Fibroblast of skin of right biceps (primary cell): Measurements from ENCODE around the gene DNAJA4.
"Not testable (repeated sequence)": the region's sequence is repeated elsewhere in the genome, so short reads cannot be mapped to it uniquely, and the experiment has no call there.

Experiments used
- DNase-seq: peaks from one replicate; pipeline ENCODE4 v3.0.0-alpha.2; 2013

Gene DNAJA4

DNA sequence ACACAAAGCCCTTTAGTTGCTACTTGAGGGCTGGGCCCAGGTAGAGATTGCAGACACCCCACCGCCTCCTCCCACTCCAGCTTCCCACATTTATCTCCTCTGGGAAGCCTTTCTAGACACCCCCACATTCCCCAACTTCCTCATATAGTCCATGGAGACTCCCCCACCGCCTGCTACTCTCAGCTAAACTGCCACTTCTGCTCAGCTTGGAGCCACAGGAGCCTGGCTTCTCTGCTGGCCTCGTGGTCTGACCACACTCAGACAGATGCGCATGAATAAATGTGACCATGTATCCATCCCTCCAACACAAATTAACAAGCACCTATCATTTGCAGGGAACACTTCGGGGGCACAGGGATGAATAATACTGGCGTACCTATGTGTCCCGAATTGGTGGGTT lies 19.5 kb upstream of the DNAJA4 start:
- DNase-seq: no peak

DNA sequence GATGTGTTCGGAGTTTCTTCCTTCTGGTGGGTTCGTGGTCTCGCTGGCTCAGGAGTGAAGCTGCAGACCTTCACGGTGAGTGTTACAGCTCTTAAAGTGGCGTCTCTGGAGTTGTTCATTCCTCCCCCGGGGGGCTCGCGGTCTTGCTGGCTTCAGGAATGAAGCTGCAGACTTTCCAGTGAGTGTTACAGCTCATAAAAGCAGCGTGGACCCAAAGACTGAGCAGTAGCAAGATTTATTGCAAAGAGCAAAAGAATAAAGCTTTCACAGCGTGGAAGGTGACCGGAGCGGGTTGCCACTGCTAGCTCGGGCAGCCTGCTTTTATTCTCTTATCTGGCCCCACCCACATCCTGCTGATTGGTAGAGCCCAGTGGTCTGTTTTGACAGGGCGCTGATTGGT lies 19.0 kb upstream of the DNAJA4 start:
- not testable (repeated sequence) for DNase-seq

DNA sequence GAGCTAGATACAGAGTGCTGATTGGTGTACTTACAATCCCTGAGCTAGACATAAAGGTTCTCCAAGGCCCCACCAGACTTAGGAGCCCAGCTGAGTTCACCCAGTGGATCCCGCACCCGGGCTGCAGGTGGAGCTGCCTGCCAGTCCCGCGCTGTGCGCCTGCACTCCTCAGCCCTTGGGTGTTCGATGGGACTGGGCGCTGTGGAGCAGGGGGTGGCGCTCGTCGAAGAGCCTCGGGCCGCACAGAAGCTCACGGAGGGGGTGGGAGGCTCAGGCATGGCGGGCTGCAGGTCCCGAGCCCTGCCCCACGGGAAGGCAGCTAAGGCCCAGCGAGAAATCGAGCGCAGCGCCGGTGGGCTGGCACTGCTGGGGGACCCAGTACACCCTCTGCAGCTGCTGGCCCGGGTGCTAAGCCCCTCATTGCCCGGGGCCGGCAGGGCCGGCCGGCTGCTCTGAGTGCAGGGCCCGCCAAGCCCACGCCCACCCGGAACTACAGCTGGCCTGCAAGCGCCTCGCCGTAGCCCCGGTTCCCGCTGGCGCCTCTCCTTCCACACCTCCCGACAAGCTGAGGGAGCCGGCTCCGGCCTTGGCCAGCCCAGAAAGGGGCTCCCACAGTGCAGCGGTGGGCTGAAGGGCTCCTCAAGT lies 18.3 kb upstream of the DNAJA4 start:
- DNase-seq: not testable (repeated sequence)

DNA sequence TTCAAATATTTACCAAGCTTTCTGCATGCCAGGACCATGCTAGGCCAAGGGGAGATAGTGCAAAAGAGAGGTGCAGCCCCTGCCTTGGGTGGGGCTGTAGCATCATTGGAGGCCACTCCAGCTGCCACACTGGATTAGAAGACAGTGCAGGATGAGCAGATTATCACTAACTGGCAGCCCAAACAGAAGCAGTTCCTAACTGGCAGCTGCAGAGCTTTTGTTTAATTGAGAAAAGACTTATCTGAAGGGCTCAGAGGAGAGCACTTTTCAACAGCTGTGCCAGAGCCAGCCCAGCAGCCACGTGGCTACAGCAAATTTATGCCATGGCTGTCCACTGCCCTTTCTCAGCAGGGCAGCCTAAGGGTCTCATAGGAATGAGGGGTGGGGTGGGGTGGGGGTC lies 16.5 kb upstream of the DNAJA4 start:
- DNase-seq: no peak

DNA sequence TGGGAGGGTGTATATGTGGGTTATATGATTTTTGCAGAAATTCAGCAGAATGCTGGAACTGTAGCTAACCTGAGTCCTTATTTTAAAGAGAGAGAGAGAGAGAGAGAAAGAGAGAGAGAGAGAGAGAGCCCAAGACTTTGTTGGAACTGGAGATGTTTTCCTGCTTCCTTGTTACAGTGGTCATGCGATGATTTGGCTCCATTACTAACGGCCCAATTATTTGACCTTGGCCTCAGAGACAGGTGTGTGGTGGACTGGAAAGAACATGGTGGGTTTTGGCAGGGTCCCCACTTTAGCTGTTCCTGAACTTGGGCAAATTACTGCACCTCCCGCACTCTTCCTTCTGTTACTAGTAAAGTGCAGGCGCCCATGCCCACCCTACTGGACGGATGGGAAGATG lies 15.2 kb upstream of the DNAJA4 start:
- no peak for DNase-seq

DNA sequence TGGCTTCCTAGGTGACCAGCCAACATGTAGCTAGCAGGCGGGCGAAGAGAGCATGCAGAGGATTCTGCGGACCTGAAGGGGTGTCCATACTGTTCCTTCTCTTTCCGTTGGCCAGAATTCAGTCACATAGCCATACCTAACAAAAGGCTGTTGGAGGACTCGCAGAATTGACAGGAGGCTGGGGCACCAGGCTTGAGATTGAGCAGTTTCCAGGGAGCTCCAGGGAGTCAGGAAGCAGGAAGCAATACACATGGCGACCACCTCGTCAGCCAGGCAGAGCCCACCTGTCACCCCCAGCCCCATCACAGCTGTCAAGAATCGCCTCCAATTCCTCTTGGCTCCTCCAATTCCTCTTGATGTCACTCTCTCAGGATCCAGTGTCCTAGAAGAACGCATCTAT lies 13.2 kb upstream of the DNAJA4 start:
- no peak for DNase-seq

DNA sequence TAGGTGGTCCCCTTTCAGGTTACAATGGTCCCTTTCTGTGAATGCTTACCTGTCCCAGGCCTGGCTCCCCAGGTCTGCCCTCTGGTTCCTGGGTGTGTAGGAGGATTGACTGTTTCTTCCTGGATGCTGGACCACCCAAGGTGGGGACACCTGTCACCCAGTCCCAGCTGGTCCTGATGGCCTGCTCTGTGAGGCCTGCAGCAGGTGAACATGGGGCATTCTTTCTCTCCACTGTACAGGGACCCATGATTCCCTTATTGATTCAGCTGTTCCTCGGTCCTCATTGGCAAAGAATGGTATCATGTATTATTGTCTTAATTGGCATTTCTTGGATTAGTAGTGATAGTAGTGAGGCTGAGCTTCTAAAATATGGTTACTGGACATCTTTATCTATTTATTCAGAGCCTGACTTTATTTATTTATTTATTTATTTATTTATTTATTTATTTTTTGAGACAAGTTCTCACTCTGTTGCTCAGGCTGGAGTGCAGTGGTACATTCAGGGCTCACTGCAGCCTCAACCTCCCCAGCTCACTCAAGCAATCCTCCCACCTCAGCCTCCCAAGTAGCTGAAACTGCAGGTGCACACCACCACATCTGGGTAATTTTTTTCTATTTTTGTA lies 8.8 kb upstream of the DNAJA4 start:
- no peak for DNase-seq

DNA sequence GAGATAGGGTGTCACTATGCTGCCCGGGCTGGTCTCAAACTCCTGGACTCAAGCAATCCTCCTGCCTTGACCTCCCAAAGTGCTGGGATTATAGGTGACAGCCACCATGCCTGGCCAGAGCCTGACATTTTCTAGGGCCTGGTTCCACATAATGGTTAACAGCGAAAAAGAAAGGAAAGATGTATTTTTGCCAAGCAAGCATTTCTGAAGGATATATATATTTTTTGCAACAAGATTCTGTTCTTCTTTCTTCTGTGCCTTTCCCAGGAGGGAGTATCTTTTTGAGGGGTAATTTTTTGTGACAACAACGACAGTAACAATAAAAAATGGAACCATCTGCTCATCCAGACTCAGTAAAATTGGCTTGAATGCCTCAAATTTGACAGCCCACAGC lies 8.3 kb upstream of the DNAJA4 start:
- DNase-seq: no peak

DNA sequence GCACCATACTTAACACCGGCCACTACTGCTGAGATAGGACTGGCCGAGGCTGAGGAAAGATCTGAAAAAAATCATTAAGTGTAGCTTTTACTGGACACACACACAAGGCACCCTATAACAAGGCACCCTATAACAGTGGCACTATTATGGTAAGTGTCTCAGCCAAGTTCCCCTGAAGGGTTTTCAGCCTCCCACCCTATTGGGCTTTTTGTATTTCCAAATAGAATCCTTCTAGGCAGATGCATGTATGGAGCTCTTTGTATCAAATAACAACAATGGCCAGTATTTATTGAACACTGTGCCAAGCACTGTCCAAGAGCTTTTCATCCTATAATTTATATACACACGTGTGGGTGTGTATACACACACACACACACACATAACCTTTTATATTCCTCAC lies 6.7 kb upstream of the DNAJA4 start:
- no peak for DNase-seq

DNA sequence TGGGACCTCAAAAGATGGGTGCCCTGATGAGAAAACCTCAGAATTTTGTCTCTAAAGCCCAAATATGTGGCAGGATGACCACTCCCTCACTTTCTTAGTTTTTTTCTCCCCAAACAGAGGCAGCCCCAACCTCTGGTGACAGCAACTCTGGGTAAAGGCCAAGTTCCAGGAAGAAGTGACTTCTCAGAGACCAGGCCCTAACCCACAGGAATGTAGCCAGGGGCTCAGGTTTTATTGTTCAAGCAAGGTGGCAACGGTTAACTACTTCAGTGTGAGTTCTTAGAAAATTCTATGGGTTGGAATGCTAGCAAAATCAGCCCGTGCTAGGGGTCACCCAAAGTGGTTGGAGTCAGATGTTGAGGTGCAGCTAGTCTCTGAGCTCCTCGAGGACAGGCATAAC lies 5.1 kb upstream of the DNAJA4 start:
- DNase-seq: no peak

DNA sequence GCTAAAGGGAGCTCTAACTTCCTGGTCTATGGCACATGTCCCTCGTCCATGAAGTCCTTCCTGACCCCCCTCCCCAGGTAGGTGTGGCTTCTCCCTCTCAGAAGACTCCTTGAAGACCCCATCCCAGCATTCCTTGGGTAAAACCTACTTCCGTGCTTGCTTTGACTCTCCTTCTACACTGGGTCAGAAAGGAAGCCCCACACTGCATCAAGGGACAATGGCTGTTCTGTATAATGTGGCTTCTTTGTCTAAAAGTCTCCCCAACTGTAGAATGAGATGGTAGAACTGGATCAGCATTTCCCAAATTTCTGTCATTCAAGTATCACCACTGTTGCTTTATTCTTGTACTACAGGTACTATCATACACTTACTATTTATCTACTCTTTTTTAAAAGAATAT lies 3.9 kb upstream of the DNAJA4 start:
- DNase-seq: no peak

DNA sequence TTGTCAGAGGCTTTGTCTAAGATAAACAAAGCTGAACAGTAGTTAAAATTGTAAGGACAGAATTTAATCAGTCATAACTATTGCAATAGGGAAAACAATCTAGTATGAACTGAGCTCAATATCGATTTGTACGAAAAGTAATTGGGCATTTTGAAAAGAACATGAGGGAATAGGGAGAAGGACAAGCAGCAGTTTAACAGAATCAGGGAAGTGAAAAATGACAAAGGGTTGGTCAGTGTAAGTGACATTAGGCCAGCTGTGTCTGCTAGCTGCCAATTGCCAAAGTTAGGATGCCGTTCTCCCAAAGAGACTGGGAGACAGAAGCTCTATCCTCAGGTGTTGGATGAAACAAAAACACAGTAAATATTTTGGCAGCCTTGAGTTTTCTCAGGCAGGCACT lies 3.3 kb upstream of the DNAJA4 start:
- DNase-seq: no peak

DNA sequence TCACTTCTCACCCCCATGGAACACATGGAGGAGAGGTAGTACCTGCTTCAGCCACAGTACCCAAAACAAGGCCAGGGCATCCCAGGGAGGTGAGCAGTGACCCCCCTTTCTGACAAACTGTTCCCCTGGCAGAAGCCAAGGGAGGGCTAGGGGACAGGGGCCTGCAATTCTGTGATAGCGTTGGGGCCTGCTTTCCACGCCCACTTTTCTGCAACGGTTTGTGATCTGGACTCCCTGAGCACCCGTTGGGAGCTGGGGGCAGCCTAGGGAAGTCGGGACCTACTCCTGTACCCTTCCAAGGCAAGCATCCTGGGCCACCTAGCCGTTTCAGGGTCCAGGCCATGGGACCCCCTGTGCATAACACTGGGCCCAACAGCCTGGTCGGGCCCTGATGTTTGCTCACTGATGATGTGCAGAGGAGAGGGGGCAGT lies 996 bp upstream of the DNAJA4 start:
- no peak for DNase-seq

DNA sequence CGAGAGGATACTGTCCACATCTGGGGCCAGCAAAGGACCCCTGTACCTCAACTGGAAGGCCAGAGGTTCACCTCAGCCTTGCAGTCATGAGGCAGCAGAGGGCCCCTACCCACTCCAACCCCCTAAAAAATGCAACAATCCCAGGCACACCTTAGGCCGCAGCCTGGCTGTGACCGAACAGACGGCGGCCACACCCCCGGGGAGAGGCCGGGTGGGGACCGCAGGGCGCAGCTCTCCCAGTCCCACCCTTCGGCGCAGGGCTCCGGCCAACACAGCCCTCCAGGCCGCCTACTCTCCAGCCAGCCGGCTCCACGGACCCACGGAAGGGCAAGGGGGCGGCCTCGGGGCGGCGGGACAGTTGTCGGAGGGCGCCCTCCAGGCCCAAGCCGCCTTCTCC lies 457 bp upstream of the DNAJA4 start:
- no peak for DNase-seq

DNA sequence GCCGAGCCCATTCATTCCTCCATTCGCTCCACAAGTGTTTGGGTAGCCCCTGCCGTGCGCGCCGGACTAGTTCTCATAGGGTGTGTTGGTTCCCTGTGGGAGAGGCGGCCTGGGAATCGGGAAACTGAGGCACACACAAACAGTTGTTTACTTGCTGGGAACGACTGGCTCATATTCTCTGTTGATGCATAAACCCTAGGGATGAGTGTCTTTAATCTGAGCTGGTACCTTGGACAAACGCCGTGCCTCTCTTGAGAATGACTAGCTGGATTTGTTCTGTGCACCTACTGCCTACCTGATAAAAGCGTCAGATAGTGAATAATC lies 737 bp downstream of the DNAJA4 start:
- no peak for DNase-seq

DNA sequence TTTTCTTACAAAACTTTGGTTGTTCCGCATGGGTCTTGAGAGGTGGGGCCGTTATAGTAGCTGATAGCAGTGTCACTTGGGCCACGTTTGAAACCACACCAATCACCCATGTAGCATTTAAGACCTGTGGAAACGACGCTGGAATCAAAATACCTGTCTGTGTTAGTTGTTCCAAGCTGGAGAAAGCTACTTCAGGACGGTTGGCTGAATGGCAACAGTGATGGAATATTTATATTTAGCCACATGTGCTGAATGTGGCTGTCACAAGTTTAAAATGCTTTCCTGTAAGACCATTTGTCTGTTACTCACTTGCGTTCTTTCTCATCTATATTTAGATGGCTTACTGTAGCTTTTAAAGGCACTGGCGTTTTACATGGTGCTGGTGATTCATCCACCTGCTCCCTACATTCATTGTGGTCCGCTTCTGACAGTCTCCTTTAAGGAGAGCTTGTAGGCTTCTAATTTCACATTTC lies 1.4 kb downstream of the DNAJA4 start:
- DNase-seq: peak; percentile 72

DNA sequence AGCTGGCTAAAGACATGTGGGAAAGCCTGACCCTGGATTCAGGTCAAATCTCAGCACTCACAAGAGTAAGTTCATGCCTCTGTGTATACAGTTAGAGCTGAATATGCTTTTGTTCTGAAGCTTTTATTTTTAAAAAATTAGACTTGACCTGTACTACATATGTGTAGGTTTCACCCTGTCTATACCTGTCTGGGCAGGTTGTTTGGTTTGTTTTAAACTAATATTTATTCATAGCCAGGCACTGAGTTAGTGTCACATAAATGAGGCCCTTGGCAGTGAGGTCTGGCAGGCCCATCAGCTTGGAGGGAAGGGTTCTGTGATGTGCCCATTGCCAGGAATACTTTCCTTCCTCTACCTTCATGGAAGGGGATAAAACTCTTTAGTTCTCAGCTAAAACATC lies 1.9 kb downstream of the DNAJA4 start:
- no peak for DNase-seq

DNA sequence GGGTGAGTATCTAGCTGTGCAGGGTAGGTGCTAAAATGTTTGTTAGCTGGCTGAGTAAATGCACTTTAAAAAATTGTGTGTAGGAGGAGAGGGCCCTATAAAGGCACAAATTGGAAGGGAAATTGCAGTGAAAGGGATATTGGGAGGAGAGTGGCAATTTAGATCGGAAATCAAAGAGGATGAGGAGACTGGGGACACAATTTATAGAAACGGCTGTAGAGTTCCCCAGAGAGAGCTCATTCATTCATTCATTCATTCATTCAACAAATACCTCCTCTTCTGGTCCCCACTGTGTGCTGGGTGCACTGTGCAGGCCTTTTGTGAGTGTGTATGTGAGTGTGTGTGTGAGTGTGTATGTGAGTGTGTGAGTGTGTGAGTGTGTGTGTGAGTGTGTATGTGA lies 2.4 kb downstream of the DNAJA4 start:
- DNase-seq: no peak

DNA sequence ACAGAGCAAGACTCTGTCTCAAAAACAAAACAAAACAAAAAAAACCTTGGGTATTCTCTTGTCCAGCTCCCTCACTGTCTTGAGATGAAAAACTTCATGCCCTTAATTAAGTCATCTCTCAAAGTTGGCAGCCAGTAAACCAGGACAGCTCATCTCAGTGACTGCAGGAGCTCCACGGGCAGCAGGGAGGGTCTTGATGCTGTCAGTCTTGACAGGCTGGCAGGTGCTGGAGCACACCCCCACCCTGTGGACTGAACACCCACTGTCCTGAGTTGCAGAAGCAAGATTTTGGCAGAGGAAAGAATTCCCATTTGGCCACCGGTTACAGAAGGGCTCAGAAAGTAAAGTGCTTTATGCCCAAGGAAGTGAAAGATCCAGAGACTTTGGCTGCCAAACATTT lies 8.0 kb downstream of the DNAJA4 start:
- no peak for DNase-seq

DNA sequence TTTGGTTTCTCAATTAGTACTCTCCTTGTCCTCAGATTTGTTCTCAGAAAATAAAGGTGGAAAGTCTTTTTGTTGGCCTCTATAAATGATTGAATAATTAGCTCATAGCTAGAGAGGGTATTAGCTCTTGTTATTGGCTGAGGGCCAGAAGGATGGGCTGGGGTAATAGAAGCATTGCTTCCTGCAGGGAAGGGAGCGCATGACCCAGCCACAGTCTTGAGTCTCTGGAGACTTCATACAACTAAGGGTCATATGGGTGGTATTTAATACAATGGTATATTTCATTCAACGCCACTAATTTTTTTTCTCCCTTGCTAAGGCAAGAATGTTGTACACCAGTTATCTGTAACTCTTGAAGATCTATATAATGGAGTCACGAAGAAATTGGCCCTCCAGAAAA lies 8.4 kb downstream of the DNAJA4 start:
- no peak for DNase-seq

DNA sequence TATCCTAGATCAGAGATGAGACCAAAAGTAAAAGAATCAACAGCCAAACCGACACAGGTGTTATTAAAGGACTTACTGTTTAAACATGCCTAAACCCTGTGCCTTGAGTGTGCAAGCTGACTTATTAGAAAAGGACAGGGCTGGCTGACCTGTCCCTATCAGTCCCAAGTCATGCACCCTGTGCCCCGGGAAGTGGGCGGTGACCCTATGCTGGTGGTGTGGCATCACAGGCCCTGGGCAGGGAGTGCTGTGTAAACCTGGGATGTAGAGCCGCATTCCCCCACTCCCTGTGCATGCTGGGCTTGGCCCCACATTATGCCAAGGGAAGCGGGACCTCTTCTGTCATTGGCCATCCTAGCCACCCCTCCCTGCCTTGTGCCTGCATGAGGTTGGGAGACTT lies 10.6 kb downstream of the DNAJA4 start:
- DNase-seq: no peak

DNA sequence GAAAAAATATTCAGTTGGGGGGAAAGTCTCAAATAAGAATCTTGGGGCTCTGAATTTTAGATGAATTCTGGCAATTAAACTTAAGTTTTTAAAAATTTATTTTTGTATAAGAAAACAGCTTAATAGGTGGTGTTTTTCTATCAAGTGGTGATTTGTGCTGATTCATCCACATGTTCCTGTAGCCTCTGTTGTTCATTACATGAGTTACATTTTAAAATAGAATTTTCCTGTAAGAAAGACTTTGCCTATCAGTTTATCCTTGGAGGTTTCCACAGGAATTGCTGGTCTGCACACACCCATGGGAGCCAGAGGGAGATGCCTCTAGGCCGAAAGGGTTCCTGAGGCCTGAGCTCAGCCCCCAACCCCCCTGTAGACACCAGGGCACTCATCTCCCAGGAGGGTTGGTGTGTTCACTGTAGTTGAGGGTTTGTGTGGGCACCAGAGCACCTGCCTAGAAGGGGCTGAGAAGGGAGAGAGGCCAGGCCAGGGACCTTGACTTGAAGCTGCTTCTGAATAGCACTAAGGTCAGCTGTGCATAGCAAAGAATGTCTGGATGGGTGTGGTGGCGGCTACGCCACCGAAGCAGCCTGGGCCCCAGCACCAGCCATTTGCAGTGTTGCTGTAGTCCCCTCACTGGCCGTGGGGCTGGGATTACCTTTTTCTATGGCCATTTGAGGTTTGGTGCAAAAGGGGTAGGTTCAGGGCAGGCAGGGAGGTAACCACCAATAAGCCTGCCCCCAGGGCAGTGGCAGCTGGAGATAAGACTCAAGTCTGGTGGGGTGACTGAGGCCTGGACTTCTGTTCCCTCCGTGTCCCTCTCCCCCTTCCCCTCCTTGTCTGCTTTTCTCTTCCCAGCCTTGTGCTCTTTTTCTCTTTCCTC lies 11.9 kb downstream of the DNAJA4 start:
- DNase-seq: no peak

DNA sequence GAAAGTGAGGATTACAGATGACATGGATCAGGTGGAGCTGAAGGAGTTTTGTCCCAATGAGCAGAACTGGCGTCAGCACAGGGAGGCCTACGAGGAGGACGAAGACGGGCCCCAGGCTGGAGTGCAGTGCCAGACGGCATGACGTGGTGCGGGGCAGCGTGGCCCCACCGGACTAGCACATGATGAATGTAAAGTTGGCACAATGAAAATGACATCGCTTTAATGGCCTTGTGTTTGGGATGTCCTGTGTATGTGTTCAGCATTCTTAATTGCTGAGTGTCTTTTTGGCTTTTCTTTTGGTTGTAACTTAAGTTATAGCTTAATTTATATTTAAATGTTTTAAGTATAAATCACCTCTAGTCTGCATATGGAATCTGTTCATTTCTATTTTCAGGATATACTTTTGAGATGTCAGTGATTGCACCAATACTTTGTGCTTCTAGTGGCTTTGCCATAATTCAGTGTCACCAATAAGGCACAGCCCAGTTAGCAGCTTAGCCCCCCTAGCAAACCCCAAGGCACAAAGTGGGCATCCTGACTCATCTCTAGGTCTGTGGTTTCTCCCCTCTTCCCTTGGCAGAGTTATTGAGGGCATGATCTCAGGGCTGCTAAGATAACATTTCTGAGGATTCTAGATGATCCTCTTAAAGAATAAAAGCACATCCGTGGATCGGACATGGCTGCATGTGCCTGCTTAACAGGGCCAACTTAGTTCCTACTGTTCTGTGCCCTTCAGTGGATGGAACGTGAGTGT lies 16.1 kb downstream of the DNAJA4 start:
- peak; percentile 51 for DNase-seq

DNA sequence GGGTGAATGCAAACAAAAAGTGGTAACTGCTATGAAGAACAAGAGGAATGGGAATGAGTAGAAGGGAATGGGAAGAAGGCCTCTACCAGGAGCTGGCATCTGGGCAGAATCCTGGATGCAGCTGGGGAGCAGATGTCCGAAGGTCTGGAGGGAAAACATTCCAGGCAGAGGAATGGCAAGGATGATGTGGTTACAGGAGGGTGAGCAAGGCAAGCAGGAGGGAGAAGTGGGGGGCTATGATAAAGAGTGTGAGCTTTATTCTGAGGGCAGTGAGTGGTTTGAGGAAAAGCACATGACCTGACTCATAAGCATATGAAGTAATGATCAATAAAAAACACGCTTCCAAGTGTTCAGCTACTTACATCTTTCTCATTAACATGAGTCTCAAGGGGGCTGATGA lies 18.0 kb downstream of the DNAJA4 start:
- DNase-seq: peak; percentile 67
